B cell (primary cell): ENCODE measurements around the gene WDR7. TPM values are rescaled to one million over a fixed set of nuclear protein-coding genes. Genes with fewer than 3 reads are reported as not detected.

Source experiments
- ATAC-seq: fragments of 200-7000 bp; cut with Tn5 transposase; one replicate; pipeline ENCODE4 v1.10.0; 2021; ENCODE audit warnings: low read depth, mild to moderate bottlenecking, moderate number of reproducible peaks, moderate library complexity
- CTCF ChIA-PET: fragments of 350-600 bp; sonication (Branson Sonifier 250); formaldehyde crosslinking; loops from one replicate; lab custom pipeline; 2021; ENCODE audit warnings: antibody characterized with exemption, inconsistent platforms; lab: Charles Lee
- POLR2A ChIA-PET: fragments of 350-600 bp; sonication (Branson Sonifier 250); formaldehyde crosslinking; loops from one replicate; lab custom pipeline; 2021; ENCODE audit warnings: antibody characterized with exemption; lab: Charles Lee
- DNase-seq: peaks from one replicate; pipeline ENCODE4 v3.0.0; 2013
- H2AFZ ChIP-seq: 2 replicates; pipeline ENCODE4 v1.6.1; 2012; ENCODE audit warnings: mild to moderate bottlenecking, low read depth, low read length; ENCODE audit not compliant: insufficient read depth, poor library complexity, severe bottlenecking
- H3K27ac ChIP-seq, 2 donors: 1 replicate in 1 of 2; 2 replicates in 1 of 2; pipeline ENCODE4 v1.5.1; 2012 to 2013; ENCODE audit warnings: low read length in 2 of 2, mild to moderate bottlenecking in 2 of 2, moderate library complexity in 1 of 2
- H3K27me3 ChIP-seq, 4 experiments: fragments of 200-600 bp in 1 of 4; sonication (generic) in 1 of 4; replicated peaks in 1 of 4; 1 replicate in 2 of 4; 2 replicates in 2 of 4; pipeline versions ENCODE4 v1.6.1 to v1.7.0; 2013 to 2016; ENCODE audit warnings: low read length in 3 of 4, mild to moderate bottlenecking in 2 of 4, mixed read lengths in 1 of 4, moderate library complexity in 1 of 4; ENCODE audit not compliant: insufficient read depth in 4 of 4, control insufficient read depth in 3 of 4; ENCODE audit errors: control extremely low read depth in 1 of 4
- H3K36me3 ChIP-seq, 2 experiments: replicated peaks in 1 of 2; 1 replicate in 1 of 2; 2 replicates in 1 of 2; pipeline versions ENCODE4 v1.6.1 to v1.7.1; 2013; ENCODE audit warnings: low read length in 1 of 2; ENCODE audit not compliant: insufficient read depth in 2 of 2, control insufficient read depth in 1 of 2; ENCODE audit errors: control extremely low read depth in 1 of 2, extremely low read depth in 1 of 2
- H3K4me1 ChIP-seq, 2 donors: fragments of 200-600 bp in 1 of 2; sonication (generic) in 1 of 2; 1 replicate in 1 of 2; 2 replicates in 1 of 2; pipeline versions ENCODE4 v1.5.1 to v1.6.1; 2013 to 2017; ENCODE audit warnings: low read length in 2 of 2; ENCODE audit not compliant: control insufficient read depth in 2 of 2, insufficient read depth in 2 of 2
- H3K4me2 ChIP-seq: replicated peaks from 2 replicates; pipeline ENCODE3; 2012; ENCODE audit warnings: mild to moderate bottlenecking, low read depth, low read length; ENCODE audit not compliant: poor library complexity, severe bottlenecking
- H3K4me3 ChIP-seq, 5 experiments: fragments of 200-600 bp in 1 of 5; sonication (generic) in 1 of 5; 1 replicate in 3 of 5; 2 replicates in 2 of 5; pipeline versions ENCODE4 v1.5.1 to v1.7.0; 2011 to 2016; ENCODE audit warnings: low read length in 4 of 5, mild to moderate bottlenecking in 4 of 5, low read depth in 2 of 5, control low read depth in 1 of 5, moderate library complexity in 1 of 5; ENCODE audit not compliant: insufficient read depth in 1 of 5; ENCODE audit errors: control extremely low read depth in 1 of 5, extremely low read depth in 1 of 5
- H3K79me2 ChIP-seq: fragments of 200-600 bp; sonication (generic); one replicate; pipeline ENCODE4 v1.6.0; 2016; ENCODE audit warnings: low read length; ENCODE audit not compliant: control insufficient read depth, insufficient read depth
- H3K9ac ChIP-seq: fragments of 200-600 bp; sonication (generic); 2 replicates; pipeline ENCODE4 v1.6.1; 2017; ENCODE audit warnings: mild to moderate bottlenecking, low read length, moderate library complexity
- H3K9me3 ChIP-seq, 3 donors: one replicate each; pipeline versions ENCODE4 v1.6.1 to v1.7.1; 2013; ENCODE audit warnings: low read length in 2 of 3; ENCODE audit not compliant: control insufficient read depth in 2 of 3, insufficient read depth in 1 of 3; ENCODE audit errors: control extremely low read depth in 1 of 3
- H4K20me1 ChIP-seq: 2 replicates; pipeline ENCODE4 v1.6.0; 2012; ENCODE audit warnings: mild to moderate bottlenecking, low read length; ENCODE audit not compliant: insufficient read depth, control insufficient read depth, poor library complexity, severe bottlenecking
- H3K27ac Mint-ChIP-seq: one replicate; pipeline ENCODE4 v1.8.0; 2021; ENCODE audit warnings: mixed read lengths
- H3K27me3 Mint-ChIP-seq: one replicate; pipeline ENCODE4 v1.8.0; 2021; ENCODE audit warnings: mixed read lengths
- H3K4me1 Mint-ChIP-seq: one replicate; pipeline ENCODE4 v1.8.0; 2021; ENCODE audit warnings: mixed read lengths
- H3K4me3 Mint-ChIP-seq: one replicate; pipeline ENCODE4 v1.8.0; 2021; ENCODE audit warnings: mixed read lengths
- H3K9me3 Mint-ChIP-seq: one replicate; pipeline ENCODE4 v1.8.0; 2022; ENCODE audit warnings: mixed read lengths; ENCODE audit not compliant: insufficient read depth
- EZH2 ChIP-seq: IDR thresholded peaks from 2 replicates; pipeline ENCODE4 v1.6.1; 2012; ENCODE audit warnings: borderline replicate concordance, low read depth, mild to moderate bottlenecking, moderate library complexity, low read length; ENCODE audit not compliant: insufficient read depth, poor library complexity, severe bottlenecking
- WGBS: methylation state at CpG from one replicate; pipeline ENCODE4 v1.1.5; 2013; ENCODE audit warnings: missing lambda C conversion rate; ENCODE audit not compliant: insufficient coverage; 5-methylcytosine and 5-hydroxymethylcytosine counted together
- intact Hi-C: fragments of 100-400 bp; cut with micrococcal nuclease; formaldehyde crosslinking; loops from one replicate; pipeline ENCODE4 v1.10.0; 2022
- polyA plus RNA-seq: library from polyadenylated mRNA; depleted of rRNA; stranded (reverse); fragments of >200 nt; gene quantifications from 2 replicates; pipeline ENCODE4 v1.2.3, GENCODE V29; 2012
- total RNA-seq, 2 donors: library from RNA; stranded (reverse); fragments of 120-200 nt in 1 of 2; gene quantifications; 1 replicate in 1 of 2; 2 replicates in 1 of 2; pipeline versions ENCODE4 v1.2.3 to v1.2.4, GENCODE V29; 2013 to 2022
- TF ChIP-seq, protein P1 (sequence below): fragments of 200-600 bp; IDR thresholded peaks from one replicate; pipeline ENCODE4 v1.8.0; 2022; ENCODE audit warnings: antibody characterized with exemption, mild to moderate bottlenecking

Gene WDR7
- total and polyA plus RNA-seq, 2 donors (not counting 1 experiment from before 2014, with no cell fraction given) = 5.5 to 45.0 TPM

DNA sequence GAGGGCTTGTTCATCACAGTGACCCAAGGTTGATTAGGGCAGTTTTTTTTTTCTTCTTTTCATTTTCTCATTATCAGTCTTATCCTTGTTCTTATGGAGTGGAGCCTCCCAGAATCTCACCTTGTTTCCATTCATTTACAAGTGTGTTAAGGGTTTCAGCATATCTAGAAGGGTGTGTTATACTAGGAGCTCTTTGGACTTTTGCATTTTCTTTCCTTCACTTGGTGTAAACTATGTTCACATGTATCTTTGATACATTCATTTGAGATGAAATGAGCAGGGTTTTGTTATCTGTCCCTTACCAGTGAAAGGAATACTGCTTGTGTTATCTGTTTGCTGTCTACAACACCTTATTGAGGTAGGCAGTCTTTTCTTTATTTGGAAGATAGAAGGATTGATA lies 96.7 kb downstream of the WDR7 start:
- Mint-ChIP-seq H3K27ac (no peak overlapping the region), H3K4me1 (peaks cover 20% of the 10 kb centered on the region), H3K27me3 (no peaks in the 10 kb centered on the region), H3K4me3 (no peak overlapping the region), H3K9me3 (no peaks in the 10 kb centered on the region)
- H3K4me3 ChIP-seq = no peak overlapping the region
- H3K4me1 ChIP-seq = peaks cover 11 to 15% of the 10 kb centered on the region in 2 donors
- H3K9ac ChIP-seq = no peak overlapping the region
- no peak overlapping the region for H3K27ac ChIP-seq
- H3K27me3 ChIP-seq = no peaks in the 10 kb centered on the region
- H2AFZ ChIP-seq = no peak overlapping the region
- H3K4me2 ChIP-seq = no peak overlapping the region
- no peak for ATAC-seq
- no peaks in the 10 kb centered on the region for H3K79me2 ChIP-seq
- TF ChIP-seq EZH2 = no peak
- TF ChIP-seq, protein P1, sequence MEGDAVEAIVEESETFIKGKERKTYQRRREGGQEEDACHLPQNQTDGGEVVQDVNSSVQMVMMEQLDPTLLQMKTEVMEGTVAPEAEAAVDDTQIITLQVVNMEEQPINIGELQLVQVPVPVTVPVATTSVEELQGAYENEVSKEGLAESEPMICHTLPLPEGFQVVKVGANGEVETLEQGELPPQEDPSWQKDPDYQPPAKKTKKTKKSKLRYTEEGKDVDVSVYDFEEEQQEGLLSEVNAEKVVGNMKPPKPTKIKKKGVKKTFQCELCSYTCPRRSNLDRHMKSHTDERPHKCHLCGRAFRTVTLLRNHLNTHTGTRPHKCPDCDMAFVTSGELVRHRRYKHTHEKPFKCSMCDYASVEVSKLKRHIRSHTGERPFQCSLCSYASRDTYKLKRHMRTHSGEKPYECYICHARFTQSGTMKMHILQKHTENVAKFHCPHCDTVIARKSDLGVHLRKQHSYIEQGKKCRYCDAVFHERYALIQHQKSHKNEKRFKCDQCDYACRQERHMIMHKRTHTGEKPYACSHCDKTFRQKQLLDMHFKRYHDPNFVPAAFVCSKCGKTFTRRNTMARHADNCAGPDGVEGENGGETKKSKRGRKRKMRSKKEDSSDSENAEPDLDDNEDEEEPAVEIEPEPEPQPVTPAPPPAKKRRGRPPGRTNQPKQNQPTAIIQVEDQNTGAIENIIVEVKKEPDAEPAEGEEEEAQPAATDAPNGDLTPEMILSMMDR = no peak
- peaks cover 4 to 7% of the 10 kb centered on the region in 2 experiments for H3K36me3 ChIP-seq
- no peaks in the 10 kb centered on the region for H3K9me3 ChIP-seq
- POLR2A ChIA-PET = no interaction called here
- CTCF ChIA-PET = interaction anchor here (0.6 to 2.3 kb wide), 5 partner anchors 76 to 999 kb away, joined by 3 to 19 read pairs (median 3); no protein-coding TSS in a partner anchor
- H4K20me1 ChIP-seq = no peaks in the 10 kb centered on the region
- intact Hi-C loops = loop anchor here (1.0 kb wide), 1 partner anchor 814 kb away; no protein-coding TSS in a partner anchor
- no peak for DNase-seq

DNA sequence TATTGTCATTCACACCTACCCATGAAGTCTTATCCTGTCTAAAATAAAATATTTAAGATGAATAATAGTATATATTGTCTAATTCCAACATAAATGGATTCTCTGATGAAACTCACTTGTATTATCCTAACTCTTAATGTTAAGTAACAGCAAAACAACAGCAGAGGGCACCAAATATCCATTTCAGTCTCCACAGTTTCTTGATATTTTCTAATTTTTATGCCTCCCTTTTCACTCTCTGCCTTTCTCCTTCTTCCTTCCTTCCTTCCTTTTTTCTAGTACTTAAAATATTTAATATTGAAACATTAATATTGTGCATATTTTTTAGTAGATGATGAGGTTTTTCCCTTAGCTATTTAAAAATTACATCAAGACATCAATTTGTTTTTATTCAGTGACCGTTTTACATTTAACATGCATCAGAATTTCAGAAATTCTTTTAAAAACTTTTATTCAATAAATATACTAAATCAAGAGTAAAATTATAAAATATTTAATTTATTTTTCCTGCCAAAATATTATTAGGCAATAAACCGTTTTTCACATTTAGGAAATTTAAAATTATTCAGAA lies 97.6 kb downstream of the WDR7 start:
- Mint-ChIP-seq H3K27me3 (no peaks in the 10 kb centered on the region), H3K27ac (no peak overlapping the region), H3K4me3 (no peak overlapping the region), H3K9me3 (no peaks in the 10 kb centered on the region), H3K4me1 (peaks cover 20% of the 10 kb centered on the region)
- Histone ChIP-seq H3K27me3 (no peaks in the 10 kb centered on the region), H4K20me1 (no peaks in the 10 kb centered on the region), H3K36me3 (peaks cover 4 to 7% of the 10 kb centered on the region in 2 experiments), H2AFZ (no peak overlapping the region), H3K79me2 (no peaks in the 10 kb centered on the region), H3K4me1 (peaks cover 11 to 15% of the 10 kb centered on the region in 2 donors), H3K4me2 (no peak overlapping the region), H3K27ac (no peak overlapping the region), H3K4me3 (no peak overlapping the region), H3K9ac (no peak overlapping the region), H3K9me3 (no peaks in the 10 kb centered on the region)
- peak; percentile 31 for DNase-seq
- POLR2A ChIA-PET = no interaction called here
- intact Hi-C loops = loop anchor here (1.0 kb wide), 1 partner anchor 814 kb away; no protein-coding TSS in a partner anchor
- no CpG with 5 or more reads among the region's 2 CpGs for WGBS
- TF ChIP-seq EZH2 = no peak
- TF ChIP-seq, protein P1 = peak; percentile 77
- ATAC-seq = no peak
- CTCF ChIA-PET = interaction anchor here (0.5 to 2.3 kb wide), 5 partner anchors 48 to 833 kb away, joined by 3 to 19 read pairs (median 3); no protein-coding TSS in a partner anchor
